SW480 (cell line): Measurements from ENCODE around the gene ADGRV1.
"Not testable (repeated sequence)": the region's sequence is repeated elsewhere in the genome, so short reads cannot be mapped to it uniquely, and the experiment has no call there.

Experiments used
- DNase-seq: peaks from one replicate; pipeline ENCODE4 v3.0.0-alpha.2; 2016; ENCODE audit warnings: low spot score

Gene ADGRV1

GRCh38 chr5:91027405-91028139, 469.0 kb downstream of the ADGRV1 start:
- DNase-seq = no peak

- DNase-seq = no peak
These were observed 469.9 kb downstream of the ADGRV1 start for GRCh38 chr5:91028499-91028956.

GRCh38 chr5:91030521-91031401, 472.2 kb downstream of the ADGRV1 start:
- no peak for DNase-seq

- DNase-seq = no peak
These were observed 472.8 kb downstream of the ADGRV1 start for GRCh38 chr5:91031402-91031752.

GRCh38 chr5:91032125-91032524, 473.5 kb downstream of the ADGRV1 start:
- DNase-seq = no peak

GRCh38 chr5:91033370-91033769, 474.8 kb downstream of the ADGRV1 start:
- DNase-seq = no peak

GRCh38 chr5:91038180-91038808, 479.7 kb downstream of the ADGRV1 start:
- DNase-seq = no peak

- not testable (repeated sequence) for DNase-seq
These were observed 482.5 kb downstream of the ADGRV1 start for GRCh38 chr5:91041132-91041531.

- no peak for DNase-seq
These were observed 483.8 kb downstream of the ADGRV1 start for GRCh38 chr5:91042247-91042935.

GRCh38 chr5:91042936-91043255, 484.3 kb downstream of the ADGRV1 start:
- no peak for DNase-seq

GRCh38 chr5:91048073-91048472, 489.5 kb downstream of the ADGRV1 start:
- DNase-seq = no peak

- no peak for DNase-seq
These were observed 490.5 kb downstream of the ADGRV1 start for GRCh38 chr5:91049112-91049511.

- DNase-seq = no peak
These were observed 491.2 kb downstream of the ADGRV1 start for GRCh38 chr5:91049800-91050199.

GRCh38 chr5:91052411-91052810, 493.8 kb downstream of the ADGRV1 start:
- DNase-seq = not testable (repeated sequence)

- no peak for DNase-seq
These were observed 494.6 kb downstream of the ADGRV1 start for GRCh38 chr5:91052977-91053740.

GRCh38 chr5:91053741-91054025, 495.1 kb downstream of the ADGRV1 start:
- no peak for DNase-seq

- no peak for DNase-seq
These were observed 499.6 kb downstream of the ADGRV1 start for GRCh38 chr5:91058155-91058554.

GRCh38 chr5:91058575-91058974, 500.0 kb downstream of the ADGRV1 start:
- DNase-seq = no peak

- DNase-seq = no peak
These were observed 500.8 kb downstream of the ADGRV1 start for GRCh38 chr5:91059409-91059808.

- no peak for DNase-seq
These were observed 502.5 kb downstream of the ADGRV1 start for GRCh38 chr5:91061094-91061493.

GRCh38 chr5:91061946-91062562, 503.5 kb downstream of the ADGRV1 start:
- DNase-seq = no peak
